ENCODE data around the gene KRT77.

KRT77 gene

DNA sequence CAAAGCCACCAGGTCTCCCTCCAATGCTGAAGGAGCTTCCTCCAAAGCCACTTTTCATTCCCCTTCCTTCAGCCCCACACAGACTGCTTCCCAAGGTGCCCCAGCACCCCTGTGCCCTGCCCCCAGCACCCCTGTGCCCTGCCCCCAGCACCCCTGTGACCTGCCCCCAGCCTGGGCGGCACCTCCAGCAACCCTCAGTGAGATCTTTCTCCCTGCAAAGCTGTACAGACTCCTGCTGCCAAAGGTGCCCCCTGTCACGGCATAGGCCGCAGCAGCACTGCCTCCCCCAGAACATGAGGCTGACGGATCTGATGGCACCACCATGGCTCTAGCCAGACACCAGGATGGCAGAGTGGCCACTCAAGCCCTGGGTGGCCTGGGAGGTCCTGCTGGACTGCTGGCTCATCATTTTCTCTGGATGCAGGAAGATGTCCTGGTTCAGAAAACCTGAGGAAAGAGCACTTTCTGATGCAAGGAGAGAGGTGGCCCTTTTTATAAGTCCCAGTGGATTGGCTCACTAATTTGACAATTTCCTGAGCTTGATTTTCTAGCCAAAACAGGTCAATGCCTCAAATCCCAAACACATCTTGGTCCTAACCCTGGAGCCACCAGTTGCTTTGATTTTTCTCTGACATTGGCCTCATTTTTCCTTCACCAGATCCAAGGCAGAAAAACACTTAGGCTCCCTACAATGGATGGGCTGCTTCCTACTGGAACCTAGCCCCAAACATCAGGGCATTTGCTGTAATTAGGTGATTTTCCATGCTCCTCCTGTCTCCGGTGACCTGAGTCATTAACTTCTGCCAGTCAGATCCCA, 32.7 kb upstream of the KRT77 start:
- in situ Hi-C loops (cut with HindIII; ENCODE audit: low pct_unique_long_range_greater_than_20kb, low sequenced_read_pairs), result no loop called here
- DNase-seq (ENCODE audit: low read depth in 1 of 2, low spot score in 1 of 2), result no peak
- no peak for TF ChIP-seq JUND (IDR thresholded peaks at IDR 0.05; ENCODE audit: low read depth)

- no peak for DNase-seq (ENCODE audit: low read depth in 1 of 2, low spot score in 1 of 2)
These were observed 31.8 kb upstream of the KRT77 start for GRCh38 chr12:52735106-52735505.

GRCh38 chr12:52730793-52731192, 27.5 kb upstream of the KRT77 start:
- in situ Hi-C loops (cut with HindIII; ENCODE audit: low pct_unique_long_range_greater_than_20kb, low sequenced_read_pairs), result no loop called here
- no peak for DNase-seq (ENCODE audit: low read depth in 1 of 2, low spot score in 1 of 2)
- no peak for TF ChIP-seq JUND (IDR thresholded peaks at IDR 0.05; ENCODE audit: low read depth)

More at GRCh38 chr12:52735106-52735505, 31.8 kb upstream of the KRT77 start:
- in situ Hi-C loops (cut with HindIII; ENCODE audit: low pct_unique_long_range_greater_than_20kb, low sequenced_read_pairs), result no loop called here
- no peak for TF ChIP-seq JUND (IDR thresholded peaks at IDR 0.05; ENCODE audit: low read depth)

- TF ChIP-seq JUND (IDR thresholded peaks at IDR 0.05; ENCODE audit: low read depth), result no peak
- DNase-seq (ENCODE audit: low read depth in 1 of 2, low spot score in 1 of 2), result no peak
- in situ Hi-C loops (cut with HindIII; ENCODE audit: low pct_unique_long_range_greater_than_20kb, low sequenced_read_pairs), result no loop called here
These were observed 27.1 kb upstream of the KRT77 start for GRCh38 chr12:52730383-52730782.

GRCh38 chr12:52729147-52729546, 25.8 kb upstream of the KRT77 start:
- DNase-seq (ENCODE audit: low read depth in 1 of 2, low spot score in 1 of 2), result no peak
- in situ Hi-C loops (cut with HindIII; ENCODE audit: low pct_unique_long_range_greater_than_20kb, low sequenced_read_pairs), result no loop called here
- TF ChIP-seq JUND (IDR thresholded peaks at IDR 0.05; ENCODE audit: low read depth), result no peak

DNA sequence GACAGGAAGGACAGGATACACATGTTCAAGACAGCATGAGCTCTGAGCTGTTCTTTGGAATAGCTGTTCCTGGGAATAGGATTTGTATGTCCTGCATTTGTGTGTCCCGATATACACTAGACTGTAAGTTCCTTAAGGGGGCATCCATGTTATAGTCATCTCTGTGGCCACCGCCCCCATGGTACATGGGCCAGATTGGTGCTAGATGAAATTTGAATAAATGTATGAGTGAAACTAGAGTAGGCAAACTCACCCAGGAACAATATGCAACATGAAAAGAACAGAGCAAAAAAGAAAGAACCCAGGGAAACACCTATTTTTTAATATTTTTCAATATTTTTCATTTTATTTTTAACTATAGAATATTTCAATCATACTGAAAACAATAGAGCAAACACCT, 25.1 kb upstream of the KRT77 start:
- DNase-seq (ENCODE audit: low read depth in 1 of 2, low spot score in 1 of 2), result no peak
- no peak for TF ChIP-seq JUND (IDR thresholded peaks at IDR 0.05; ENCODE audit: low read depth)
- in situ Hi-C loops (cut with HindIII; ENCODE audit: low pct_unique_long_range_greater_than_20kb, low sequenced_read_pairs), result no loop called here

DNA sequence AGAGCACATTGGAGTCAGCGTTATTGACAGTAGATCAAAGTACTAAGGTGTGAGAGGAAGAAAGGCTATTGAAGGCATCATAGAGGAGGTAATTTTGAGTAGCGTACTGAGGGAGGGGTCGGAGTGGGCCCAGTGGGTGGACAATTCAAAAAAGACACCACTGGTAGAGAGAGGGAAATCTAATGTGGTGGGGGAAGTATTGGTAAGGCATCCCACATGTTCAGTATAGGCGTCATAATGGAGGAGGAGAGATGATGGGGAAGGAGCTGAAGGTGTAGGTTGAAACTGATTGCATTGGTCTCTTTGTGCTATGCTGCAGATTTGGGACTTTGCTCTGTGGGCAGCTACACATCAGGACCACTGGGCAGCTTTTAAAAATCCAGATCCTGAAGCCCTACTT, 23.7 kb upstream of the KRT77 start:
- no peak for TF ChIP-seq JUND (IDR thresholded peaks at IDR 0.05; ENCODE audit: low read depth)

DNA sequence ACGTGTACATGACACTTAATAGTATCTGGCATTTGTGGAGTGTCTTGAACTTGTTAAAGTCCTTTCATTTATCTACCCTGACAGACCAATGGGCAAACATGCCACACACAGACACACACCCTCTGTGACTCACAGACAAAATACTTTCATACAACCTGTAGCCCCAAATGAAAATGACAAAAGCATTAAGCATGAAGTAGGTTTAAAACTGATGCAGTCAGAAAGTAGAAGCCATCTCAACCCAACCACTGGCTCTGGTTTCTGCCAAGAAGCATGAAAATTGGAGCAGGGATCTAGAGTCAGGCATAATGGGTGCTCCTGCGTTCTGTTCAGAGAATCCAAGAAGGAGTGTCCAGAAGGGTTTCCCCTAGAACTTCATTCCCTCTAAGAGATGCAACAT, 23.1 kb upstream of the KRT77 start:
- in situ Hi-C loops (cut with HindIII; ENCODE audit: low pct_unique_long_range_greater_than_20kb, low sequenced_read_pairs), result no loop called here
- DNase-seq (ENCODE audit: low read depth in 1 of 2, low spot score in 1 of 2), result no peak
- TF ChIP-seq JUND (IDR thresholded peaks at IDR 0.05; ENCODE audit: low read depth), result no peak

More for the DNA sequence above, 23.7 kb upstream of the KRT77 start:
- in situ Hi-C loops (cut with HindIII; ENCODE audit: low pct_unique_long_range_greater_than_20kb, low sequenced_read_pairs), result no loop called here
- no peak for DNase-seq (ENCODE audit: low read depth in 1 of 2, low spot score in 1 of 2)

DNA sequence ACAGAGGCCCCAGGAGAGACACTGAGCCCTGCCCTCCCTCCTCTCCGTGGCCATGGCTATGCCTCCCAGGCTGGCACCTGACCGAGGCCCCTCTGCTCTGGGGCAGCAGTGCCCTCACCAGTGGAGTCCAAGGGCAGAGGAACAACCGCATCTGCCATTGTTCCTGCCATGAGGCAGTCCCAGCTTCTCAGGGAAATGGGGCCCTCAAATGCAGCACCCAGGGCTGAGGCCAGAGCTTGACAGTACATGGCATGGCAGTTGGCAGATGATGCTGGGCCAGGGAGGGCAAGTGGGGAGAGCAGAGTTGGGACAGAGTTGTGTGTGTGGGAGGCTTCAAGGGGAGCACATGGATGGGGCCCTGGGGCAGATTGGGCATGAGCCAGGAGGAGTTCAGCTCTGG, 21.1 kb upstream of the KRT77 start:
- in situ Hi-C loops (cut with HindIII; ENCODE audit: low pct_unique_long_range_greater_than_20kb, low sequenced_read_pairs), result no loop called here
- DNase-seq (ENCODE audit: low read depth in 1 of 2, low spot score in 1 of 2), result no peak
- TF ChIP-seq JUND (IDR thresholded peaks at IDR 0.05; ENCODE audit: low read depth), result no peak

DNA sequence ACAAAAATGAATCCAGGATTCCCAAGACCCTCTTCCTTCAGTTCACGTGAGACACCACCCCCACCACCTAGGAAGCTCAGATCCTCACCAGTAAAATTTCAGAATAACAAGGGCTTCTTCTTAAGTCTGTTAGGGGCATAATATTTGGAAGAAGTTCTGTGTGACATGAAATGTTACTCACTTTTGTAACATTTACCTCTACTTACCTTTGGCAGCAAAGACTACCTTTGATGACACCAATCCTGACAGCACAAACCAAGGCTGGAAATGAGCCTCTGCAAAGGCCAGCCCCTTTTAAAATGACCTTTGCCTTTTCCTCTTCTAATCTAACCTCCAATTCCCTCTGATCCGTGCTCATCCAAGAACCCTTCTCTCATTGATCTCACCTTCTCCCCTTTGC, 19.4 kb upstream of the KRT77 start:
- in situ Hi-C loops (cut with HindIII; ENCODE audit: low pct_unique_long_range_greater_than_20kb, low sequenced_read_pairs), result no loop called here

DNA sequence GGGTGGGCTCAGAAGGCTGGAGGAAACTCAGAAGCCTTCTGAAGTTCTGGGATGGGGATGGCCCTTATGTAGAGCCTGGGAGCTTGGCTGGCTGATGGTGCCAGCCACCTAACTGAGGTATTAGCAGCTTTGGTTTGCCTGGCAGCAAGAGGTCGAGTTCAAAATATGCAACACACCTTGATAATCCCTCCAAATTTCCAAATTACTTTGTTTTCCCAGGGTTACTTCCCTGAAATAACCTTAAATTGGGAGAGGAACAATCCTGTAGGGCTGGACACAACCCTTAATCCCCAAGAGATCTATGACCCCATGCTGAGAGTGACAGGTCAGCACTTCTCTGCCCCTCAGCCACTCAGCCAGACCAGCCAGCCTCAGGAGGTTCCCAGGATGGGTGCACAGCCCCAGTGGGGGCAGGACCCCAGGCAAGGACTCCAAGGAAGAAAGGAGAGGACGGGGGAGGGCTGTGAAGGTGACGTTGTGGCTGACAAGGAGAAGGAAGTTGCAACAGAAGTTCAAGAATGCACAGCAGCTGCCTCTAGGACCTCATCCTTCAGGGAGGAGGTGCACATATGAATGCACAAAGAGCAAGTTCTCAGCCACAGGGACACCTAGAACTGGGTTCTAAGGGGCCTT, 18.6 kb upstream of the KRT77 start:
- TF ChIP-seq JUND (IDR thresholded peaks at IDR 0.05; ENCODE audit: low read depth), result no peak
- in situ Hi-C loops (cut with HindIII; ENCODE audit: low pct_unique_long_range_greater_than_20kb, low sequenced_read_pairs), result no loop called here

More for the DNA sequence above, 19.4 kb upstream of the KRT77 start:
- no peak for TF ChIP-seq JUND (IDR thresholded peaks at IDR 0.05; ENCODE audit: low read depth)
- DNase-seq (ENCODE audit: low read depth in 1 of 2, low spot score in 1 of 2), result no peak

GRCh38 chr12:52720365-52720886, 17.1 kb upstream of the KRT77 start:
- no peak for TF ChIP-seq JUND (IDR thresholded peaks at IDR 0.05; ENCODE audit: low read depth)
- in situ Hi-C loops (cut with HindIII; ENCODE audit: low pct_unique_long_range_greater_than_20kb, low sequenced_read_pairs), result no loop called here
- DNase-seq (ENCODE audit: low read depth in 1 of 2, low spot score in 1 of 2), result no peak

More for the DNA sequence above, 18.6 kb upstream of the KRT77 start:
- DNase-seq (ENCODE audit: low read depth in 1 of 2, low spot score in 1 of 2), result no peak

DNA sequence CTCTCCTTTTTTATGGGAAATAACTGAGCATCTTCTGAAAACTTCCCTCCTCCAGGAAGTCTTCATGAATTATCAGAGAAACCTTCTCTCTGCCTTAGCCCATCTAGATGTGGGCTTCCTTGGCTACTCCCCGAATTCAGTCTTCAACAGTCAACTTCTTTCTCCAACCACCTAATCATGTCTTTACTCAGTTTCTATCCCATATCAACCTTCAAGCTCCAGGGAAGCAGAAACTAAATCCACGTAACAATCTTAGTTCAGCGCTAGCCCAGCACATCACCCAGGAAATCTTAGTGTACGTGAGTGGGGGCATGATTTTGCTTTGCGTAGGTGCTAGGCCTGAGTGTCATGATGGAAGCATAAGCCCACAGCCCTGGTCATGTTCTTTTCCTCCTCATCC, 12.7 kb upstream of the KRT77 start:
- TF ChIP-seq JUND (IDR thresholded peaks at IDR 0.05; ENCODE audit: low read depth), result no peak
- in situ Hi-C loops (cut with HindIII; ENCODE audit: low pct_unique_long_range_greater_than_20kb, low sequenced_read_pairs), result no loop called here
- no peak for DNase-seq (ENCODE audit: low read depth in 1 of 2, low spot score in 1 of 2)

All from T47D (cell line).